ENCODE measurements around the gene BHLHE41.

The BHLHE41 gene

GRCh38 chr12:26133521-26133920 is 8.7 kb upstream of the BHLHE41 start:
- Mint-ChIP-seq H3K4me1 (peaks cover 7% of the 10 kb centered on the region), H3K4me3 (no peak overlapping the region), H3K36me3 (ENCODE audit: low read depth) (no peaks in the 10 kb centered on the region), H3K27me3 (ENCODE audit: low read depth) (peaks cover 53% of the 10 kb centered on the region), H3K9me3 (no peaks in the 10 kb centered on the region), H3K27ac (no peak overlapping the region)
- TF ChIP-seq, protein P1, sequence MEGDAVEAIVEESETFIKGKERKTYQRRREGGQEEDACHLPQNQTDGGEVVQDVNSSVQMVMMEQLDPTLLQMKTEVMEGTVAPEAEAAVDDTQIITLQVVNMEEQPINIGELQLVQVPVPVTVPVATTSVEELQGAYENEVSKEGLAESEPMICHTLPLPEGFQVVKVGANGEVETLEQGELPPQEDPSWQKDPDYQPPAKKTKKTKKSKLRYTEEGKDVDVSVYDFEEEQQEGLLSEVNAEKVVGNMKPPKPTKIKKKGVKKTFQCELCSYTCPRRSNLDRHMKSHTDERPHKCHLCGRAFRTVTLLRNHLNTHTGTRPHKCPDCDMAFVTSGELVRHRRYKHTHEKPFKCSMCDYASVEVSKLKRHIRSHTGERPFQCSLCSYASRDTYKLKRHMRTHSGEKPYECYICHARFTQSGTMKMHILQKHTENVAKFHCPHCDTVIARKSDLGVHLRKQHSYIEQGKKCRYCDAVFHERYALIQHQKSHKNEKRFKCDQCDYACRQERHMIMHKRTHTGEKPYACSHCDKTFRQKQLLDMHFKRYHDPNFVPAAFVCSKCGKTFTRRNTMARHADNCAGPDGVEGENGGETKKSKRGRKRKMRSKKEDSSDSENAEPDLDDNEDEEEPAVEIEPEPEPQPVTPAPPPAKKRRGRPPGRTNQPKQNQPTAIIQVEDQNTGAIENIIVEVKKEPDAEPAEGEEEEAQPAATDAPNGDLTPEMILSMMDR (IDR thresholded peaks at IDR 0.05; ENCODE audit: unreplicated experiment in 3 of 3): no peak

GRCh38 chr12:26132866-26133265 is 8.0 kb upstream of the BHLHE41 start:
- peaks cover 7% of the 10 kb centered on the region for H3K4me1 Mint-ChIP-seq
- H3K4me3 Mint-ChIP-seq: no peak overlapping the region
- peaks cover 59% of the 10 kb centered on the region for H3K27me3 Mint-ChIP-seq (ENCODE audit: low read depth)
- no peak overlapping the region for H3K27ac Mint-ChIP-seq
- no peaks in the 10 kb centered on the region for H3K9me3 Mint-ChIP-seq
- H3K36me3 Mint-ChIP-seq (ENCODE audit: low read depth): no peaks in the 10 kb centered on the region
- TF ChIP-seq, protein P1 (IDR thresholded peaks at IDR 0.05; ENCODE audit: unreplicated experiment in 3 of 3): no peak

GRCh38 chr12:26131936-26132335 is 7.1 kb upstream of the BHLHE41 start:
- Mint-ChIP-seq H3K4me1 (peaks cover 11% of the 10 kb centered on the region), H3K9me3 (no peaks in the 10 kb centered on the region), H3K27me3 (ENCODE audit: low read depth) (peaks cover 68% of the 10 kb centered on the region), H3K27ac (no peak overlapping the region), H3K4me3 (no peak overlapping the region), H3K36me3 (ENCODE audit: low read depth) (no peaks in the 10 kb centered on the region)
- TF ChIP-seq, protein P1 (IDR thresholded peaks at IDR 0.05; ENCODE audit: unreplicated experiment in 3 of 3): no peak

DNA sequence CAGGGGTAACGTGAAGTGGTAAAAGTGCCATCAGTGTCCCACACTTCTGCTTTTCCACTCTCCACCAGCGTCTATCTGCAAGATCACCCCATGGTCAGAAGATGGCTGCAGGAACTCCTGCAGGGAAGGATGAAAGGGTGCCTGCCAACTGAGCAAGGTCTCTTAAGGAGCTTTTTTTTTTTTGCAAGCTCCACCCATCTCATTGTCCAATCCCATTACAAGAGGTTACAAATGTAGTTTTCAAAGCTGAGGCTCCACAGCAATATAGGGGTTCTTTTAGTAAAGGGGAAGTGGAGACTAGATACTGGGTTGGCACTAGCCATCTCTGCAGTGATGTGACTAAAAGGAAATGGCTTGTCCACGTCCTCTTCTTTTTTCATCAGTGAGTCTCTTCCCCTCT is 5.9 kb upstream of the BHLHE41 start:
- TF ChIP-seq, protein P1 (IDR thresholded peaks at IDR 0.05; ENCODE audit: unreplicated experiment in 3 of 3): no peak
- peaks cover 11% of the 10 kb centered on the region for H3K4me1 Mint-ChIP-seq
- no peaks in the 10 kb centered on the region for H3K36me3 Mint-ChIP-seq (ENCODE audit: low read depth)

DNA sequence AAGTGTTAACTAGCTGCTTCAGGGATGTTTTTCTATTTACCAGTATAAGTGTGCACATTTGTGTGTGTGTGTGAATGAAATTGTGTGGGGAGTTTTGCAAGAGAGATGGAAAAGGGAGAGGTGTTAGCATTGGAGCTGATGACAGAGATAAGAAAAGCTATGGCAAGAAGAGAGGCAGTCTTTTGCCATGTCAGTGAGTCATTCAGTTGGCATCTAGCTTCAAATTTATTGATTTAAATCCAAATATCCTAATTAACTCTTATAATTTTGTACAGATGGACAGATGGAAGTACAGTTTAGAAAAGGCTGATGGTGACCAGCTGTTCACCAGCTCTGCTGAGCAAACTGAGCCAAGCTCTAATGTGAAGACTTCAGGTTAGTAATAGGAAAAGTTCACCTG is 3.3 kb upstream of the BHLHE41 start:
- H3K36me3 Mint-ChIP-seq (ENCODE audit: low read depth): no peaks in the 10 kb centered on the region
- peak overlapping the region in 1 of 3 experiments; percentile 18 for H3K4me3 Mint-ChIP-seq
- H3K27ac Mint-ChIP-seq: no peak overlapping the region
- TF ChIP-seq, protein P1 (IDR thresholded peaks at IDR 0.05; ENCODE audit: unreplicated experiment in 3 of 3): no peak
- H3K9me3 Mint-ChIP-seq: no peaks in the 10 kb centered on the region
- peaks cover 83% of the 10 kb centered on the region for H3K27me3 Mint-ChIP-seq (ENCODE audit: low read depth)
- peaks cover 20% of the 10 kb centered on the region for H3K4me1 Mint-ChIP-seq

More for the DNA sequence above, 5.9 kb upstream of the BHLHE41 start:
- peaks cover 76% of the 10 kb centered on the region for H3K27me3 Mint-ChIP-seq (ENCODE audit: low read depth)
- no peaks in the 10 kb centered on the region for H3K9me3 Mint-ChIP-seq
- no peak overlapping the region for H3K4me3 Mint-ChIP-seq
- H3K27ac Mint-ChIP-seq: no peak overlapping the region

DNA sequence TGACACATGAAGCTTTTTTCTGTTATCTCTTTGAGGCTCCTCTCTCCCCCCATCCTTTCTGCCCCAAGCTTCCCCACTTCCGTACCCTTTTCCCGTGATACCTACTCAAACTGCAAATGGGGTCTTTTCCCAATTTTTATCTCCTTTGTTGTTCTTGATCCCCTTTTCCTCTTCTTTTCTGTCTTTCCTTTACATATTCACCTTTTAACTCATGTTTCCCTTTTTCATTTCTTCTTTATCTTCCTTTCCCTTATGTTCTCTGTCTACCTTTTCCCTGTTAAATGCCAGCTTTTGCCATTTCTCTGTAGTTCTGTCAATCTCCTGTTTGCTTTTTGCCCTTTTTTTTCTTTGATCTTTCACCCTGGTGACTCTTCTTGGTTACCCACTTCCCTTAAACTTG is 2.6 kb upstream of the BHLHE41 start:
- peaks cover 24% of the 10 kb centered on the region for H3K4me1 Mint-ChIP-seq
- peaks cover 81% of the 10 kb centered on the region for H3K27me3 Mint-ChIP-seq (ENCODE audit: low read depth)
- H3K4me3 Mint-ChIP-seq: peak overlapping the region; percentile 68 to 94 (median 79)
- no peak overlapping the region for H3K27ac Mint-ChIP-seq
- H3K36me3 Mint-ChIP-seq (ENCODE audit: low read depth): no peaks in the 10 kb centered on the region
- H3K9me3 Mint-ChIP-seq: no peaks in the 10 kb centered on the region
- TF ChIP-seq, protein P1 (IDR thresholded peaks at IDR 0.05; ENCODE audit: unreplicated experiment in 3 of 3): no peak

Data from nephron (organoid).